GM12878 (cell line): ENCODE measurements around the gene ADGRA3. TPM values are rescaled to one million over a fixed set of nuclear protein-coding genes. Genes with fewer than 3 reads are reported as not detected.

Experiments
- ATAC-seq: fragments of 200-7000 bp; cut with Tn5 transposase; 3 replicates; pipeline ENCODE4 v1.9.1; 2020; ENCODE audit warnings: mild to moderate bottlenecking, moderate library complexity
- BruUV-seq: library from RNA; stranded (reverse); fragments of 400-500 nt; replicated peaks from 2 replicates; lab custom pipeline; 2021; lab: Mats Ljungman, UMichigan
- CTCF ChIA-PET: fragments of 300-600 bp; sonication (Branson Sonifier 250); formaldehyde crosslinking; extraction: SDS; loops from one replicate; lab custom pipeline; 2021; ENCODE audit warnings: inconsistent platforms; lab: Yijun Ruan, JAX
- POLR2A ChIA-PET: fragments of 350-600 bp; formaldehyde crosslinking; extraction: SDS; loops from one replicate; lab custom pipeline; 2021; ENCODE audit warnings: inconsistent platforms; lab: Charles Lee
- RAD21 ChIA-PET: fragments of 300-600 bp; sonication (Branson Sonifier 250); formaldehyde crosslinking; loops from one replicate; lab custom pipeline; 2023; ENCODE audit warnings: antibody characterized with exemption; ENCODE audit not compliant: unreplicated experiment; lab: Charles Lee
- SMC1A ChIA-PET: fragments of 300-600 bp; sonication (Branson Sonifier 250); formaldehyde crosslinking; loops from one replicate; lab custom pipeline; 2023; ENCODE audit not compliant: unreplicated experiment, uncharacterized antibody; lab: Charles Lee
- DNase-seq: peaks from one replicate; pipeline ENCODE4 v3.0.0-alpha.2; 2011; ENCODE audit warnings: low read depth, low spot score
- FAIRE-seq: peaks from 3 replicates; lab custom pipeline; 2011; peaks lifted over from hg19 to GRCh38; lab: Jason Lieb, UNC
- H2AFZ ChIP-seq: 2 replicates; pipeline ENCODE4 v1.6.0; 2011; ENCODE audit warnings: low read depth, low read length, control low read depth; ENCODE audit not compliant: control insufficient read depth
- H3K27ac ChIP-seq: 2 replicates; pipeline ENCODE4 v1.5.1; 2011; ENCODE audit warnings: control low read depth; ENCODE audit not compliant: control insufficient read depth, insufficient read depth
- H3K27me3 ChIP-seq, 2 experiments: replicated peaks in 1 of 2; 2 replicates each; pipeline versions ENCODE4 v1.6.0 to v1.6.1; 2011; ENCODE audit warnings: low read length in 1 of 2; ENCODE audit not compliant: control insufficient read depth in 2 of 2, insufficient read depth in 2 of 2
- H3K36me3 ChIP-seq, 2 experiments: 2 replicates each; pipeline ENCODE4 v1.5.1; 2011; ENCODE audit warnings: low read length in 1 of 2; ENCODE audit not compliant: control insufficient read depth in 2 of 2, insufficient read depth in 2 of 2
- H3K4me1 ChIP-seq: 2 replicates; pipeline ENCODE4 v1.6.1; 2011; ENCODE audit warnings: mild to moderate bottlenecking, low read length, moderate library complexity, mixed read lengths; ENCODE audit not compliant: control insufficient read depth, insufficient read depth
- H3K4me2 ChIP-seq: 2 replicates; pipeline ENCODE4 v1.6.0; 2011; ENCODE audit warnings: control low read depth; ENCODE audit not compliant: control insufficient read depth, insufficient read depth
- H3K4me3 ChIP-seq: fragments of 200-600 bp; sonication (generic); 2 replicates; pipeline ENCODE4 v1.5.1; 2016
- H3K79me2 ChIP-seq: 2 replicates; pipeline ENCODE4 v1.6.0; 2011; ENCODE audit warnings: low read length; ENCODE audit not compliant: control insufficient read depth, insufficient read depth
- H3K9ac ChIP-seq: 2 replicates; pipeline ENCODE4 v1.8.0; 2011; ENCODE audit warnings: low read length, control low read depth, mixed read lengths; ENCODE audit not compliant: control insufficient read depth, insufficient read depth
- H3K9me3 ChIP-seq: replicated peaks from 3 replicates; pipeline ENCODE4 v1.5.1; 2011; ENCODE audit warnings: mild to moderate bottlenecking, low read length; ENCODE audit not compliant: control insufficient read depth, insufficient read depth
- H4K20me1 ChIP-seq: 2 replicates; pipeline ENCODE4 v1.6.0; 2011; ENCODE audit not compliant: control insufficient read depth, insufficient read depth
- CTCF ChIP-seq, 3 experiments: IDR thresholded peaks in 2 of 3; conservative IDR thresholded peaks in 1 of 3; 2 replicates each; pipeline ENCODE4 v1.5.1; 2011; ENCODE audit warnings: low read depth in 3 of 3, low read length in 3 of 3, mild to moderate bottlenecking in 3 of 3, control low read depth in 2 of 3, moderate library complexity in 2 of 3, inconsistent platforms in 1 of 3, mixed read lengths in 1 of 3; ENCODE audit not compliant: control insufficient read depth in 2 of 3, insufficient read depth in 1 of 3; ENCODE audit errors: extremely low read depth in 1 of 3
- LARP7 ChIP-seq: fragments of 450-650 bp; IDR thresholded peaks from 2 replicates; pipeline ENCODE4 v1.6.1; 2017; ENCODE audit warnings: mild to moderate bottlenecking
- PAX5 ChIP-seq: IDR thresholded peaks from 2 replicates; pipeline ENCODE4 v1.6.1; 2011; ENCODE audit warnings: low read depth, low read length, borderline replicate concordance
- PBX3 ChIP-seq: IDR thresholded peaks from 2 replicates; pipeline ENCODE4 v1.6.1; 2011; ENCODE audit warnings: mild to moderate bottlenecking, low read depth, low read length, moderate library complexity; ENCODE audit not compliant: insufficient replicate concordance
- RAD21 ChIP-seq: IDR thresholded peaks from 2 replicates; pipeline ENCODE4 v1.6.1; 2011; ENCODE audit warnings: mild to moderate bottlenecking, low read depth, low read length, moderate library complexity; ENCODE audit not compliant: insufficient read depth
- SMC3 ChIP-seq: IDR thresholded peaks from 2 replicates; pipeline ENCODE4 v1.6.1; 2011; ENCODE audit warnings: low read length, improper control_type of control experiment, borderline replicate concordance
- SREBF1 ChIP-seq: IDR thresholded peaks from 2 replicates; pipeline ENCODE4 v1.6.1; 2012; ENCODE audit warnings: mild to moderate bottlenecking, low read length
- WGBS: methylation state at CpG from one replicate; pipeline ENCODE4 v1.1.6; 2016; ENCODE audit warnings: low lambda C conversion rate; ENCODE audit not compliant: insufficient replicate concordance, insufficient coverage; ENCODE audit errors: missing lambda C conversion rate; 5-methylcytosine and 5-hydroxymethylcytosine counted together
- in situ Hi-C: fragments of 300-500 bp; cut with MboI; formaldehyde crosslinking; loops from 9 replicates; pipeline ENCODE4 v1.14.3; 2018; ENCODE audit warnings: mixed read lengths
- intact Hi-C: fragments of 100-400 bp; cut with micrococcal nuclease; formaldehyde crosslinking; loops from one replicate; pipeline ENCODE4 v1.14.2; 2022; ENCODE audit not compliant: unreplicated experiment
- polyA plus RNA-seq, 11 experiments: library from polyadenylated mRNA; depleted of rRNA in 4 of 11; unstranded in 6 of 11; stranded (reverse) in 5 of 11; fragments of >200 nt; fragmentation: Nextera tagmentation in 4 of 11; fragmentation: Illumina TruSeq in 1 of 11; extraction: Ambion mirVana in 4 of 11; extraction: Trizol in 1 of 11; gene quantifications; 1 replicate in 1 of 11; 2 replicates in 10 of 11; pipeline versions ENCODE4 v1.2.1 to v1.2.3, GENCODE V29; 2011 to 2016; ENCODE audit warnings: inconsistent platforms in 2 of 11, missing spikeins in 2 of 11, low read depth in 1 of 11
- total RNA-seq, 4 experiments: library from RNA; depleted of rRNA in 3 of 4; stranded (reverse); fragments of >200 nt in 3 of 4; fragmentation: Illumina TruSeq in 1 of 4; extraction: Trizol in 1 of 4; gene quantifications; 2 replicates each; pipeline versions ENCODE4 v1.2.1 to v1.2.3, GENCODE V29; 2013 to 2021

Gene ADGRA3
- total and polyA plus RNA-seq, 10 of the 15 experiments (the other 5 are each of a cell fraction or from before 2014, with no cell fraction given), result 0.24 to 66.2 (median 2.5) TPM

- BruUV-seq, result no TSS peak
Observed at GRCh38 chr4:22434895-22435294, 81.0 kb downstream of the ADGRA3 start.

More at GRCh38 chr4:22434895-22435294, 81.0 kb downstream of the ADGRA3 start:
- WGBS, result 14% methylated on average over 6 of the region's 6 CpGs
- SMC1A ChIA-PET, result interaction anchor here (0.7 to 2.0 kb wide), 22 partner anchors 10 to 307 kb away, joined by 3 to 11 read pairs (median 4); no protein-coding TSS in a partner anchor
- no peaks in the 10 kb centered on the region for H3K4me1 ChIP-seq
- no peaks in the 10 kb centered on the region for H4K20me1 ChIP-seq
- CTCF ChIA-PET, result interaction anchor here (0.6 to 2.2 kb wide), 26 partner anchors 9 to 646 kb away, joined by 3 to 22 read pairs (median 4); no protein-coding TSS in a partner anchor
- no peak for TF ChIP-seq SREBF1
- TF ChIP-seq PAX5, result no peak
- TF ChIP-seq LARP7, result no peak
- TF ChIP-seq PBX3, result no peak
- TF ChIP-seq SMC3, result peak; percentile 18; the same call in 1 of the 2 replicates
- TF ChIP-seq CTCF (IDR thresholded peaks at IDR 0.05 in 2 of 3, conservative IDR thresholded peaks at IDR 0.05 in 1 of 3; ENCODE audit: control insufficient read depth in 2 of 3, extremely low read depth in 1 of 3, insufficient read depth in 1 of 3, low read depth in 3 of 3, low read length in 3 of 3), result peak; percentile 14 to 56 (median 44); a peak in 3 of 6 replicates
- peak; percentile 13; the same call in 1 of the 2 replicates for TF ChIP-seq RAD21
- no peaks in the 10 kb centered on the region for H3K27me3 ChIP-seq
- H3K9me3 ChIP-seq, result no peaks in the 10 kb centered on the region
- FAIRE-seq (peak; percentile 35), ATAC-seq (peak; percentile 91), DNase-seq (no peak)
- no peaks in the 10 kb centered on the region for H3K79me2 ChIP-seq
- intact Hi-C loops, result no loop called here
- H3K4me2 ChIP-seq, result no peak overlapping the region
- H2AFZ ChIP-seq, result no peak overlapping the region
- H3K4me3 ChIP-seq, result no peak overlapping the region
- no peak overlapping the region for H3K9ac ChIP-seq
- POLR2A ChIA-PET, result interaction anchor here (1.6 kb wide), 1 partner anchor 70 kb away, joined by 3 read pairs; no protein-coding TSS in a partner anchor
- RAD21 ChIA-PET, result interaction anchor here (0.8 to 2.0 kb wide), 12 partner anchors 11 to 245 kb away, joined by 3 to 11 read pairs (median 3); no protein-coding TSS in a partner anchor
- H3K27ac ChIP-seq, result no peak overlapping the region
- no peaks in the 10 kb centered on the region for H3K36me3 ChIP-seq
- in situ Hi-C loops, result no loop called here
